HepG2 (cell line): Measurements from ENCODE around the gene YIPF3.

Source experiments
- ATF1 ChIP-seq: IDR thresholded peaks from 2 replicates; pipeline ENCODE4 v1.6.1; 2016; ENCODE audit warnings: mild to moderate bottlenecking, control low read depth
- CAMTA2 ChIP-seq: sonication (generic); formaldehyde crosslinking; IDR thresholded peaks from 2 replicates; pipeline ENCODE4 v1.4.0; 2020; ENCODE audit warnings: mild to moderate bottlenecking, missing genetic modification reagents, borderline replicate concordance
- RAD21 ChIP-seq: fragments of 450-650 bp; formaldehyde crosslinking; IDR thresholded peaks from 2 replicates; pipeline ENCODE4 v1.5.0; 2020; ENCODE audit warnings: mild to moderate bottlenecking
- SIX4 ChIP-seq: sonication (generic); formaldehyde crosslinking; IDR thresholded peaks from 2 replicates; pipeline ENCODE4 v1.4.0; 2020; ENCODE audit warnings: missing genetic modification reagents
- ZBTB33 ChIP-seq: sonication (generic); formaldehyde crosslinking; IDR thresholded peaks from 2 replicates; pipeline ENCODE4 v1.4.0; 2020; ENCODE audit warnings: missing genetic modification reagents

GRCh38 chr6:43492673-43493072 is 24.1 kb downstream of the YIPF3 start:
- no peak for TF ChIP-seq SIX4 (CRISPR knock-in tag)
- TF ChIP-seq ATF1 (CRISPR knock-in tag): no peak
- no peak for TF ChIP-seq RAD21 (CRISPR knock-in tag)
- no peak for TF ChIP-seq ZBTB33 (CRISPR knock-in tag)
- no peak for TF ChIP-seq CAMTA2 (CRISPR knock-in tag)
